Colonic mucosa (tissue), 4 donors: ENCODE data around the gene ATXN7L1. TPM values are rescaled to one million over a fixed set of nuclear protein-coding genes. Genes with fewer than 3 reads are reported as not detected.

ENCODE experiments used
- DNase-seq: peaks from one replicate; pipeline ENCODE4 v3.0.0-alpha.2; 2020
- H3K27ac ChIP-seq: fragments of 200-600 bp; one replicate; pipeline ENCODE4 v1.8.0; 2021
- H3K27me3 ChIP-seq: fragments of 200-600 bp; one replicate; pipeline ENCODE4 v1.8.0; 2021
- H3K36me3 ChIP-seq: fragments of 200-600 bp; one replicate; pipeline ENCODE4 v1.8.0; 2021
- H3K4me1 ChIP-seq: fragments of 200-600 bp; one replicate; pipeline ENCODE4 v1.8.0; 2021; ENCODE audit warnings: mild to moderate bottlenecking
- H3K4me3 ChIP-seq: fragments of 200-600 bp; one replicate; pipeline ENCODE4 v1.8.0; 2021
- H3K9ac ChIP-seq, 2 donors: one replicate each; pipeline ENCODE4 v1.7.0; 2013; ENCODE audit warnings: control low read depth in 2 of 2, low read depth in 2 of 2, low read length in 2 of 2
- H3K9me3 ChIP-seq: fragments of 200-600 bp; one replicate; pipeline ENCODE4 v1.8.0; 2021
- intact Hi-C: fragments of 100-400 bp; cut with DNase I; formaldehyde crosslinking; loops from one replicate; pipeline ENCODE4 v1.14.1; 2022
- total RNA-seq, 2 donors: library from RNA; stranded (reverse); fragmentation: NEBNext Ultra II Directional in 1 of 2; extraction: Animal tissue kit (Norgen Biotek cat#: 25700) in 1 of 2; gene quantifications; one replicate each; pipeline ENCODE4 v1.2.1, GENCODE V29; 2021
- TF ChIP-seq, protein P1 (sequence below): fragments of 200-600 bp; IDR thresholded peaks from one replicate; pipeline ENCODE4 v1.8.0; 2022; ENCODE audit warnings: antibody characterized with exemption, mild to moderate bottlenecking
- donor health status: healthy.
- donor health status: DM: no; HTN: no; CAD: no.
- donor health status: DM: no; HTN: no; CAD: no.

ATXN7L1 gene
- total RNA-seq, 2 donors from 2014 or later: 13.0 to 15.1 TPM

DNA sequence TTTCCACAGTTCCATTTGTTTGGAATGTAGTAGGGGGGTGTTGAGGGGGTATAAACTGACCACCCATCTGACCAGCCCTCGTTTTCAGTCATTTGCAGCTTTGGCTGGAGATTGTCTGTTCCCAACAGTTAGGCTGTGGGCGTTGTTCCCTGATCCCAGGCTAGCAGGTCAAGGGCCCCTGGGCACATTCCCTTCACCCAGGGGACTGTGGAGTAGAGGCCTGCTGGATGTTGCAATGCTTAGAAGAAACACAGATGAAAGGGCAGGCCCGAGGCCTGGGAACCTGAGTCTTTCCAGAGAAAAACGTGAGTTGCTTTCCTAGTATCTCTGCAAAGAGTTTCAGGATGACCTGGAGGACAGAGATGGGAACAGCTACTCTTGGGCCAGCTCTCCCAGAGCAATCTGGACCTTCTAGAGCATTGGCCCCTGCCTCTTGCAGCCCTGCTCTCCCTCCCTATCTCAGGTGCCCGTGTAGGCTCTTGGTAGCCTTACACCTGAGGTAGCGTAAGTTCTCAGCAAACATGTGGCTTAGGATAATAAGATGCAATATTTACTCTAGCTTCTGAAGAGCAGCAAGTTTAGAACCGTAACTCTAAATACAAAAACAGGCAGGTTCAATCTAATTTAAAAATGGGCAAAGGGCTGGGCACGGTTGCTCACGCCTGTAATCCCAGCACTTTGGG, 195.8 kb downstream of the ATXN7L1 start:
- Histone ChIP-seq H3K4me1 (peaks cover 24% of the 10 kb centered on the region), H3K27me3 (no peaks in the 10 kb centered on the region), H3K9ac (no peak overlapping the region), H3K9me3 (no peaks in the 10 kb centered on the region), H3K27ac (no peak overlapping the region), H3K4me3 (no peak overlapping the region), H3K36me3 (no peaks in the 10 kb centered on the region)
- TF ChIP-seq, protein P1, sequence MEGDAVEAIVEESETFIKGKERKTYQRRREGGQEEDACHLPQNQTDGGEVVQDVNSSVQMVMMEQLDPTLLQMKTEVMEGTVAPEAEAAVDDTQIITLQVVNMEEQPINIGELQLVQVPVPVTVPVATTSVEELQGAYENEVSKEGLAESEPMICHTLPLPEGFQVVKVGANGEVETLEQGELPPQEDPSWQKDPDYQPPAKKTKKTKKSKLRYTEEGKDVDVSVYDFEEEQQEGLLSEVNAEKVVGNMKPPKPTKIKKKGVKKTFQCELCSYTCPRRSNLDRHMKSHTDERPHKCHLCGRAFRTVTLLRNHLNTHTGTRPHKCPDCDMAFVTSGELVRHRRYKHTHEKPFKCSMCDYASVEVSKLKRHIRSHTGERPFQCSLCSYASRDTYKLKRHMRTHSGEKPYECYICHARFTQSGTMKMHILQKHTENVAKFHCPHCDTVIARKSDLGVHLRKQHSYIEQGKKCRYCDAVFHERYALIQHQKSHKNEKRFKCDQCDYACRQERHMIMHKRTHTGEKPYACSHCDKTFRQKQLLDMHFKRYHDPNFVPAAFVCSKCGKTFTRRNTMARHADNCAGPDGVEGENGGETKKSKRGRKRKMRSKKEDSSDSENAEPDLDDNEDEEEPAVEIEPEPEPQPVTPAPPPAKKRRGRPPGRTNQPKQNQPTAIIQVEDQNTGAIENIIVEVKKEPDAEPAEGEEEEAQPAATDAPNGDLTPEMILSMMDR: no peak
- intact Hi-C loops: no loop called here
- DNase-seq: peak; percentile 36

DNA sequence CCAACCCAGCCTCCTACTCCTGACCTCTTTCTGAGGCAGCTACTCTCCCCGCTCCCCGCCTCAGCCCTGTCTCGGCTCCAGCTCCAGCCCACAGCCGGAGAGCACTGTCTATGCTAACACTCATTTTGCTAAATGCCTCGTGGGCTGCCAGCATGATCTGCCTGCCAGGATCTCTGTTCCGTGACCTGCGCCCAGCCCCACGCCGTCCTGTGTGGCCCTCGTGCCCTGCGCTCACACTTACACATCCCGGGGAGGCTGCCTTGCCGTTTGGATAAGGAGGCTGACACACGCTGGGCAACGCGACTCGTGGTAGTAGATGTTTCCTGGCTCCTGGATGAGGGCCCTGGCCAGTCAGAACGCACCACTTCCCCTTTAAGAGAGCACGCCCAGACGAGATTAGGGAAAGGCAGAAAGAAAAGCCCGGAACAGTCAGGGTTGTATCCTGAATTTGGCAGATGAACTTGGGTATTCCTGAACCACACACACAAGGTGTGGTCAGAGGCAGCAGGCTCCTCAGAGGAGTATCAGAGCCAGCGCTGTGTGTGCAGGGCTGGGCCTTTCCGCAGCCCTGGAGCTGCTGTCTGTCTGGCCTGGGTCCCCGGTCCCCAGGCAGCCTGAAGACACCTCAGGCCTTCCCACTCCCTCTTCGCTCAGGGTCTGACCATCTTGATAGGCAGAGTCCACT, 197.4 kb downstream of the ATXN7L1 start:
- Histone ChIP-seq H3K9me3 (no peaks in the 10 kb centered on the region), H3K27me3 (no peaks in the 10 kb centered on the region), H3K9ac (peak overlapping the region in 1 of 2 donors; percentile 75), H3K36me3 (no peaks in the 10 kb centered on the region), H3K4me3 (peak overlapping the region; percentile 20), H3K27ac (peak overlapping the region; percentile 55), H3K4me1 (peaks cover 24% of the 10 kb centered on the region)
- DNase-seq: peak; percentile 88
- intact Hi-C loops: no loop called here
- TF ChIP-seq, protein P1: no peak

- Histone ChIP-seq H3K4me3 (peak overlapping the region; percentile 20), H3K9ac (peak overlapping the region in 1 of 2 donors; percentile 75), H3K4me1 (peaks cover 24% of the 10 kb centered on the region), H3K36me3 (no peaks in the 10 kb centered on the region), H3K27ac (peak overlapping the region; percentile 55), H3K9me3 (no peaks in the 10 kb centered on the region), H3K27me3 (no peaks in the 10 kb centered on the region)
- peak; percentile 67 for DNase-seq
- TF ChIP-seq, protein P1: no peak
- intact Hi-C loops: no loop called here
Measured at GRCh38 chr7:105677817-105678573, 198.4 kb downstream of the ATXN7L1 start.

- Histone ChIP-seq H3K27me3 (no peaks in the 10 kb centered on the region), H3K9me3 (no peaks in the 10 kb centered on the region), H3K36me3 (no peaks in the 10 kb centered on the region), H3K4me1 (peaks cover 24% of the 10 kb centered on the region), H3K4me3 (no peak overlapping the region), H3K9ac (peak overlapping the region in 1 of 2 donors; percentile 75), H3K27ac (peak overlapping the region; percentile 3)
- TF ChIP-seq, protein P1: no peak
- DNase-seq: peak; percentile 33
- intact Hi-C loops: no loop called here
Measured at GRCh38 chr7:105677410-105677730, 199.0 kb downstream of the ATXN7L1 start.

DNA sequence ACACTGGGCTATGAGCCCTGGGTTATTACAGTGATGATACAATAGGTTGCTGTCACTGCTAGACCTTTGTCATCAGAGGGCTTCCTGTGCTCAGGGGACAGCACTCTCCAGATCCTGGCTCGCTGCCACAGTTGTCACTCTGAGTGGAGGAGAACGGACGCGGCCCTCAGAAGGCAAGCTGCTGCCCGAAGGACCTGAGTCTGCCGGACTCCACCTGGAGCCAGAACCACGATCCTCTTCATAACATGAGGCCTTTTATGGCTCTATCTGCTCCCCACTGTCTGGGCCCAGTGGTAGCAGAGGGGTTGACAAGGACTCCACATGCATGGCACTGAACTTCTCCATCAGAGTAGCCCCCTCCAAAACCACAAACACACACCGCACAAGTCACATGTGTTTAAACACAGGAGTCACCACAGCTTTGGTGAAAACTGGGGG, 200.4 kb downstream of the ATXN7L1 start:
- no peak for DNase-seq
- intact Hi-C loops: no loop called here
- no peak overlapping the region for H3K9ac ChIP-seq
- peaks cover 24% of the 10 kb centered on the region for H3K4me1 ChIP-seq
- TF ChIP-seq, protein P1: no peak
- no peak overlapping the region for H3K27ac ChIP-seq
- H3K4me3 ChIP-seq: no peak overlapping the region
- H3K27me3 ChIP-seq: no peaks in the 10 kb centered on the region
- no peaks in the 10 kb centered on the region for H3K9me3 ChIP-seq
- H3K36me3 ChIP-seq: no peaks in the 10 kb centered on the region
